ENCODE results near the gene COL5A1. TPM values are rescaled to one million over a fixed set of nuclear protein-coding genes. Genes with fewer than 3 reads are reported as not detected.
"Not testable (repeated sequence)": the region's sequence is repeated elsewhere in the genome, so short reads cannot be mapped to it uniquely, and the experiment has no call there.

The COL5A1 gene
- total RNA-seq, 4 donors from 2014 or later: 4.9 to 97.4 (median 11.9) TPM

GRCh38 chr9:134664446-134664845 lies 22.8 kb downstream of the COL5A1 start:
- Histone ChIP-seq H3K27ac (no peak overlapping the region), H3K4me1 (peaks cover 0 to 18% (median 0%) of the 10 kb centered on the region in 4 donors), H3K36me3 (no peaks in the 10 kb centered on the region), H3K4me3 (no peak overlapping the region), H3K27me3 (no peaks in the 10 kb centered on the region), H3K9me3 (peaks cover 0 to 6% (median 0%) of the 10 kb centered on the region in 4 donors)
- no peak for DNase-seq
- TF ChIP-seq, protein P1, sequence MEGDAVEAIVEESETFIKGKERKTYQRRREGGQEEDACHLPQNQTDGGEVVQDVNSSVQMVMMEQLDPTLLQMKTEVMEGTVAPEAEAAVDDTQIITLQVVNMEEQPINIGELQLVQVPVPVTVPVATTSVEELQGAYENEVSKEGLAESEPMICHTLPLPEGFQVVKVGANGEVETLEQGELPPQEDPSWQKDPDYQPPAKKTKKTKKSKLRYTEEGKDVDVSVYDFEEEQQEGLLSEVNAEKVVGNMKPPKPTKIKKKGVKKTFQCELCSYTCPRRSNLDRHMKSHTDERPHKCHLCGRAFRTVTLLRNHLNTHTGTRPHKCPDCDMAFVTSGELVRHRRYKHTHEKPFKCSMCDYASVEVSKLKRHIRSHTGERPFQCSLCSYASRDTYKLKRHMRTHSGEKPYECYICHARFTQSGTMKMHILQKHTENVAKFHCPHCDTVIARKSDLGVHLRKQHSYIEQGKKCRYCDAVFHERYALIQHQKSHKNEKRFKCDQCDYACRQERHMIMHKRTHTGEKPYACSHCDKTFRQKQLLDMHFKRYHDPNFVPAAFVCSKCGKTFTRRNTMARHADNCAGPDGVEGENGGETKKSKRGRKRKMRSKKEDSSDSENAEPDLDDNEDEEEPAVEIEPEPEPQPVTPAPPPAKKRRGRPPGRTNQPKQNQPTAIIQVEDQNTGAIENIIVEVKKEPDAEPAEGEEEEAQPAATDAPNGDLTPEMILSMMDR (IDR thresholded peaks at IDR 0.05): no peak
- TF ChIP-seq POLR2A (IDR thresholded peaks at IDR 0.05): no peak

DNA sequence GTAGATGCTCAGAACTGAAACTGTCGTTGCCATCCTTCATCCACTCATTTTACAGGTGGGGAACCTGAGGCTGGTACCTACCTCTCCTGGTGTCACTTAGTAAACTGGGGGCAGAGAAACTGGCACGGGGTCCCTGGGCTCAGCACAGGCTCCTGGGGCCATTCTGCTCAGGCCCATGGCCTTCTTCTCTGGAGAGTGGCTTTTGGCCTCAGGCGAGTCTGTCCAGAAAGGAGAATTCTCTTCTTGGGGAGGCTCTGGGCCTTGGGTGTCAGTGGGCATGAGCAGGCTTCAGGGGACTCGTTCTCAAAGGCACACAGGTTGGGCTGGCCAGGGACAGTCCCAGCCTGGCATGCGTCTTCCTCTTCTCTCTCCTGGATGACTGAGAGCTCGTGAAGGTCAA lies 24.6 kb downstream of the COL5A1 start:
- H3K9me3 ChIP-seq: no peaks in the 10 kb centered on the region
- H3K4me3 ChIP-seq: no peak overlapping the region
- H3K36me3 ChIP-seq: no peaks in the 10 kb centered on the region
- DNase-seq: no peak
- peaks cover 0 to 25% (median 0%) of the 10 kb centered on the region in 4 donors for H3K4me1 ChIP-seq
- H3K27ac ChIP-seq: no peak overlapping the region
- no peak for TF ChIP-seq POLR2A (IDR thresholded peaks at IDR 0.05)
- TF ChIP-seq, protein P1 (IDR thresholded peaks at IDR 0.05): no peak
- no peaks in the 10 kb centered on the region for H3K27me3 ChIP-seq

GRCh38 chr9:134666831-134667230 lies 25.2 kb downstream of the COL5A1 start:
- Histone ChIP-seq H3K9me3 (no peaks in the 10 kb centered on the region), H3K27me3 (no peaks in the 10 kb centered on the region), H3K4me3 (no peak overlapping the region), H3K4me1 (peaks cover 0 to 21% (median 0%) of the 10 kb centered on the region in 4 donors), H3K36me3 (no peaks in the 10 kb centered on the region), H3K27ac (no peak overlapping the region)
- no peak for DNase-seq
- TF ChIP-seq, protein P1 (IDR thresholded peaks at IDR 0.05): no peak
- TF ChIP-seq POLR2A (IDR thresholded peaks at IDR 0.05): no peak

- not testable (repeated sequence) for H3K4me1 ChIP-seq, H3K4me3 ChIP-seq, H3K27ac ChIP-seq, H3K9me3 ChIP-seq, H3K36me3 ChIP-seq, DNase-seq, H3K27me3 ChIP-seq
These were observed 27.4 kb downstream of the COL5A1 start for GRCh38 chr9:134668977-134669376.

DNA sequence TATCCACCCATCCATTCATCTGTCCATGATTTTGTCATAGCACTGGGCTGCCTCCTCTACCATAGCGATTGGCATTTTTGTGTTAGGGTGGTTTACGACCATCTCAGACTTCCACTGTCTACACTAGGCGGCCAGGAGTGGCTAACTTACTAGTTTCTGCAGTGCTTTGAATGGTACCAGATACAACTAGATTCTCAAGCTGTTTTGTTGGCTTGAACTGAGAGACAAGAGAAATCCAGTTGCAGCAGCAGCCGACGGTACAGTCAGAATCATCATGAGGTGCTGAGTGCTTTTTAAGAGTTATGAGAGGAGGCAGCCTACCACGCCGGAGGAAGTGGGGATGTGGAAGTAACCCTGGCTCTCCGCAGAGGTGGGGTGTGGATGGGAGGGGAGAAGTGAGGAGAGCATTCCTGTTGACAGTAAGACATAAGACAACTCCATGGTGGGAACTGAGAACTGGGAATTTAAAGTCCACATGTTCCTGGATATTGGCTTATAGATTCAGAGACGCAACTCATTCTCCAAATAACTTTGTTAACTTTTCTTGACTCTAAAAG lies 27.9 kb downstream of the COL5A1 start:
- no peaks in the 10 kb centered on the region for H3K36me3 ChIP-seq
- H3K27ac ChIP-seq: peak overlapping the region in 1 of 4 donors; percentile 37
- H3K9me3 ChIP-seq: no peaks in the 10 kb centered on the region
- H3K27me3 ChIP-seq: no peaks in the 10 kb centered on the region
- TF ChIP-seq, protein P1 (IDR thresholded peaks at IDR 0.05): no peak
- TF ChIP-seq POLR2A (IDR thresholded peaks at IDR 0.05): no peak
- no peak overlapping the region for H3K4me3 ChIP-seq
- no peak for DNase-seq
- H3K4me1 ChIP-seq: peaks cover 0 to 9% (median 0%) of the 10 kb centered on the region in 4 donors

GRCh38 chr9:134670042-134670525 lies 28.5 kb downstream of the COL5A1 start:
- TF ChIP-seq, protein P1 (IDR thresholded peaks at IDR 0.05): no peak
- no peak for TF ChIP-seq POLR2A (IDR thresholded peaks at IDR 0.05)
- no peak overlapping the region for H3K4me3 ChIP-seq
- no peak for DNase-seq
- H3K27me3 ChIP-seq: no peaks in the 10 kb centered on the region
- no peaks in the 10 kb centered on the region for H3K9me3 ChIP-seq
- peak overlapping the region in 1 of 4 donors; percentile 37 for H3K27ac ChIP-seq
- no peaks in the 10 kb centered on the region for H3K36me3 ChIP-seq
- H3K4me1 ChIP-seq: peaks cover 0 to 9% (median 0%) of the 10 kb centered on the region in 4 donors

Data from Peyer's patch (tissue), 4 donors.